Peyer's patch (tissue), 4 donors: ENCODE results near the gene TMPRSS3. TPM values are rescaled to one million over a fixed set of nuclear protein-coding genes. Genes with fewer than 3 reads are reported as not detected.

ENCODE experiments used
- DNase-seq, 3 donors: peaks; one replicate each; pipeline ENCODE4 v3.0.0-alpha.2; 2017 to 2019
- H3K27ac ChIP-seq, 4 donors: fragments of 200-600 bp; sonication (generic); one replicate each; pipeline ENCODE4 v1.5.1; 2016 to 2019
- H3K27me3 ChIP-seq, 2 donors: fragments of 200-600 bp; sonication (generic); one replicate each; pipeline ENCODE4 v1.5.1; 2019
- H3K36me3 ChIP-seq, 3 donors: fragments of 200-600 bp; sonication (generic); one replicate each; pipeline ENCODE4 v1.5.1; 2016 to 2019
- H3K4me1 ChIP-seq, 4 donors: fragments of 200-600 bp; sonication (generic); one replicate each; pipeline ENCODE4 v1.5.1; 2016 to 2019
- H3K4me3 ChIP-seq, 4 donors: fragments of 200-600 bp; sonication (generic); 1 replicate in 3 of 4; 2 replicates in 1 of 4; pipeline ENCODE4 v1.5.1; 2016 to 2019; ENCODE audit warnings: mild to moderate bottlenecking in 1 of 4
- H3K9me3 ChIP-seq, 4 donors: fragments of 200-600 bp; sonication (generic); one replicate each; pipeline ENCODE4 v1.5.1; 2016 to 2019; ENCODE audit warnings: mild to moderate bottlenecking in 1 of 4
- POLR2A ChIP-seq, 2 donors: fragments of 450-650 bp; IDR thresholded peaks; one replicate each; pipeline ENCODE4 v1.5.1; 2017; ENCODE audit warnings: antibody characterized with exemption in 2 of 2, mild to moderate bottlenecking in 2 of 2, moderate library complexity in 2 of 2
- total RNA-seq, 4 donors: library from RNA; depleted of rRNA; stranded (reverse); fragments of >200 nt; gene quantifications; one replicate each; pipeline ENCODE4 v1.1.0, GENCODE V29; 2016
- TF ChIP-seq, protein P1 (sequence below), 6 experiments: fragments of 450-650 bp in 4 of 6; fragments of 200-600 bp in 2 of 6; sonication (generic) in 1 of 6; IDR thresholded peaks; one replicate each; pipeline ENCODE4 v1.5.1; 2017 to 2019; ENCODE audit warnings: antibody characterized with exemption in 6 of 6, mild to moderate bottlenecking in 3 of 6, moderate library complexity in 1 of 6

TMPRSS3 gene
- total RNA-seq, 4 donors from 2014 or later: 0.54 to 2.5 TPM; not detected in 2

DNA sequence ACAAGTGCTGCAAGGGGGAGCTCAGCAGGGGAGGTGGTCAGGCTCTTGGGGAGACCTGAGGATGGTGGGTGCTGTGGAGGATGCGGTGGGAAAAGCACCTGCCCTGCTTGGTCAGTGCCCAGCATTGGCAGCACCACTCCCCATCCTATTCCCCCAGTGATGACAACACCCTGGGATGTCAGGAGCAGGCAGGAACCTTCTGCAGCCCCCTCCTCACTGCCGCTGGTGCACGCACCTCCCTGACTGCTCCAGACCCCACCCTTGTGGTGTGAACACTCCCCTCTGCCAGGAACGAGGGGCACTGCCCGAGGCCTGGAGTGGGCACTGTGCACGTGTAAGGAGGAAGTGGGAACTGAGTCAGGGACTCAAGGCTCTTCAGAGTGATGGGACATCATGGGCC, 12.5 kb downstream of the TMPRSS3 start:
- Histone ChIP-seq H3K4me3 (no peak overlapping the region), H3K36me3 (no peaks in the 10 kb centered on the region), H3K27ac (peak overlapping the region in 1 of 4 donors; percentile 77), H3K27me3 (no peaks in the 10 kb centered on the region), H3K4me1 (peaks cover 0 to 16% (median 4%) of the 10 kb centered on the region in 4 donors), H3K9me3 (peaks cover 0 to 4% (median 0%) of the 10 kb centered on the region in 4 donors)
- DNase-seq: peak in 1 of 3 donors; percentile 47
- TF ChIP-seq, protein P1, sequence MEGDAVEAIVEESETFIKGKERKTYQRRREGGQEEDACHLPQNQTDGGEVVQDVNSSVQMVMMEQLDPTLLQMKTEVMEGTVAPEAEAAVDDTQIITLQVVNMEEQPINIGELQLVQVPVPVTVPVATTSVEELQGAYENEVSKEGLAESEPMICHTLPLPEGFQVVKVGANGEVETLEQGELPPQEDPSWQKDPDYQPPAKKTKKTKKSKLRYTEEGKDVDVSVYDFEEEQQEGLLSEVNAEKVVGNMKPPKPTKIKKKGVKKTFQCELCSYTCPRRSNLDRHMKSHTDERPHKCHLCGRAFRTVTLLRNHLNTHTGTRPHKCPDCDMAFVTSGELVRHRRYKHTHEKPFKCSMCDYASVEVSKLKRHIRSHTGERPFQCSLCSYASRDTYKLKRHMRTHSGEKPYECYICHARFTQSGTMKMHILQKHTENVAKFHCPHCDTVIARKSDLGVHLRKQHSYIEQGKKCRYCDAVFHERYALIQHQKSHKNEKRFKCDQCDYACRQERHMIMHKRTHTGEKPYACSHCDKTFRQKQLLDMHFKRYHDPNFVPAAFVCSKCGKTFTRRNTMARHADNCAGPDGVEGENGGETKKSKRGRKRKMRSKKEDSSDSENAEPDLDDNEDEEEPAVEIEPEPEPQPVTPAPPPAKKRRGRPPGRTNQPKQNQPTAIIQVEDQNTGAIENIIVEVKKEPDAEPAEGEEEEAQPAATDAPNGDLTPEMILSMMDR (IDR thresholded peaks at IDR 0.05): no peak
- TF ChIP-seq POLR2A (IDR thresholded peaks at IDR 0.05): no peak

DNA sequence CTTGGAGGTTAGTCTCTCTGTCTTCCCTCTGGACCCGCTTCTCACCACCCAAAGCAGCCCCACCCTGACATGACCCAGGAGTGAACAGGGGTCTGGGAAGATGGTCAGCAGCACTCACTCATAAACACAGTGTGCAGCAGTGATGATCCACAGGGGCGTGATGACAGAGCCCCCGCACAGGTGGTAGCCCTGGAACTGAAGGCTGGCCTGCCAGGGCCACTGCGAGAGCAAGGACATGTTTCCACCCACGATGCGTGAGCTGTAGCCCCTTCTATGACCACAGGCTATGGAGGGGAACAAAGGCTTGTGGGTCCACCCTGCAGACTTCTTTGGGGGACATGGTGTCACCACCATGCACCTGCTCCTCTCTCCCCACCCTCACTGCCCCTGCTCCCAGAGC, 12.9 kb downstream of the TMPRSS3 start:
- no peak overlapping the region for H3K27ac ChIP-seq
- TF ChIP-seq, protein P1 (IDR thresholded peaks at IDR 0.05): no peak
- no peak for TF ChIP-seq POLR2A (IDR thresholded peaks at IDR 0.05)
- no peaks in the 10 kb centered on the region for H3K27me3 ChIP-seq

DNA sequence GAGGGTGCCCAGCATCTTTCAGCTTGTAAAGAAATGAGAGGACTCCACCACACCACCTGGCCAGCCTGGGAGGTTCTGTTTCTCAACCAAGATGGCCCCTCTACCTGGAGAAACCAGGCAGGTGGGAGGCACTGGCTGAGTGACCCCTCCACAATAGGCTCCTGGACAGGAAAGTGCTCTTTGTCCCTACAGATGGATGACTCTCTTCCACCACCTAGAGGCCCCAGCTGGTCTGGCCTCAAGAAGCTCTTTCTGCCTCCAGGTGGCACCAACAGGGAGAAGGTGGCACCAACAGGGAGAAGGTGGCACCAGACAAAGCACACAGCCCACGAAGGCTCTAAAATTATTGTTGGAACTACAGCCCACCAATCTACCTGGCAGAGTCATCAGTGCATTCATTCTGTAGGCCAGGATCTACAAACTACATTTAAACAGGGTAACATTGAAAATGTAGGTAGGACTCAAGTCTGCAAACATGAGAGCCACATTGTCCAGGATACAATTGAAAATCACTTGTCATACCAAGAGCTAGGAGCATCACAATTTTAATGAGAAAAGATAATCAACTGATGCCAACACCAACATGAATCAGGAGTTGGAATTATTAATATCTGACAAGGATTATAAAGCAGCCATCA, 14.4 kb downstream of the TMPRSS3 start:
- no peak overlapping the region for H3K4me3 ChIP-seq
- peaks cover 0 to 4% (median 0%) of the 10 kb centered on the region in 4 donors for H3K9me3 ChIP-seq
- DNase-seq: peak in 2 of 3 donors; percentile 75 to 78
- H3K27me3 ChIP-seq: no peaks in the 10 kb centered on the region
- H3K36me3 ChIP-seq: no peaks in the 10 kb centered on the region
- no peak for TF ChIP-seq POLR2A (IDR thresholded peaks at IDR 0.05)
- TF ChIP-seq, protein P1 (IDR thresholded peaks at IDR 0.05): peak in 5 of 6 experiments; percentile 30 to 99 (median 85)
- peaks cover 0 to 15% (median 4%) of the 10 kb centered on the region in 4 donors for H3K4me1 ChIP-seq
- no peak overlapping the region for H3K27ac ChIP-seq

More for the DNA sequence above, 12.9 kb downstream of the TMPRSS3 start:
- peaks cover 0 to 4% (median 0%) of the 10 kb centered on the region in 4 donors for H3K9me3 ChIP-seq
- H3K36me3 ChIP-seq: no peaks in the 10 kb centered on the region
- no peak overlapping the region for H3K4me3 ChIP-seq
- H3K4me1 ChIP-seq: peaks cover 0 to 16% (median 4%) of the 10 kb centered on the region in 4 donors
- no peak for DNase-seq

DNA sequence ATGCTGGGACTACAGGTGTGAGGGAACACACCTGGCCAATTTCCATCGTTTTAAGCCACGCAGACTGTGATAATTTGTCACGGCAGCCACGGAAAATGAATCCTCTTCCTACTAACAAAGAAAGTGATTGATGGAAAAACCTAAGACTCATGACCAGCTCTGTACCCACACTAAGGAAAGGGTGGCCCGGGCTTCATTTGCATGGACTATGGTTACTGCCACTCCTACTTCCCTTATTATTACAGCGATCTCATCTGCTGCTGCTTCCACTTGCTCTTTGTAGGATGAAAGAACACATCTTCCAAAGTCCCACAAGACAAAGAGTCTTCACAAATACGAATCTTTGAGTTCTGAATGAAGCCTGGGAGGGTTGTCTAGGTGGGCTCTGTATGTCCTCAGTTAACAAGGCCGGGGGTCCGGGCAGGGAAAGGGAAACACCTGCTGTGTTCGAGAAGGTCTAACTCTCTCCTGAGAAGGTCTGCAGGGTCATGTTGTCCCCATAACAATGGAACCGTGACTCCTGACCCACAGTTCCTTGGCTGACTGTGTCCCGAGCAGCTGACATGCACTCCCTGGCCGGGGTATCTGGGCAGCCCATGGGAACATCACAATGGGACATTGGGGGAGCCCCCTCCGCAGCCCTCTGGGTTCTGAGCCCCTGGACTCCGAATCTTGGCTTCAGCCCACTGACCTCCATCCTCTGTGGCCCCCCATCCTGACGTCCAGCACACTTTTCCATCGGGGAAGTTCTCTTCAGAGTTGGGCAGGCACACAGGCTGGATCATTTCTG, 16.2 kb downstream of the TMPRSS3 start:
- no peaks in the 10 kb centered on the region for H3K27me3 ChIP-seq
- no peak overlapping the region for H3K27ac ChIP-seq
- TF ChIP-seq, protein P1 (IDR thresholded peaks at IDR 0.05): no peak
- TF ChIP-seq POLR2A (IDR thresholded peaks at IDR 0.05): no peak
- peak; percentile 40 to 51 (median 49) for DNase-seq
- no peaks in the 10 kb centered on the region for H3K36me3 ChIP-seq
- peaks cover 0 to 8% (median 3%) of the 10 kb centered on the region in 4 donors for H3K4me1 ChIP-seq
- no peak overlapping the region for H3K4me3 ChIP-seq
- H3K9me3 ChIP-seq: peaks cover 0 to 4% (median 0%) of the 10 kb centered on the region in 4 donors

DNA sequence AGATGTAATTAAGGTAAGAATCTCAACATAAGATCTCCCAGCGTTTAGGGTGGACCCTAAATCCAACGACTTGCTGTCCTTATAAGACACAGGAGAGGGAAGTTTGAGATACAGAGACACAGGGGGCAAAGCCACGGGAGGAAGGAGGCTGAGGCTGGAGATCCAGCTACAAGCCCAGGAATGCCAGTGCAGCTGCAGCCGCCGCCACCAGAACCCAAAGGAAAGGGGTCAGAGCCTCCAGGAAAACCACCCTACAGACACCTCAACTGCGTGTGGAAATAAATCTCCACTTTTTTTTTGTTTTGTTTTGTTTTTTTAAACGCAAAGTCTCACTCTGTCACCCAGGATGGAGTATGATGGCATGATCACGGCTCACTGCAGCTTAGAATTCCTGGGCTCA, 17.4 kb downstream of the TMPRSS3 start:
- Histone ChIP-seq H3K4me1 (peaks cover 0 to 8% (median 0%) of the 10 kb centered on the region in 4 donors), H3K36me3 (no peaks in the 10 kb centered on the region), H3K9me3 (peaks cover 0 to 4% (median 0%) of the 10 kb centered on the region in 4 donors), H3K4me3 (no peak overlapping the region), H3K27me3 (no peaks in the 10 kb centered on the region), H3K27ac (no peak overlapping the region)
- peak in 1 of 3 donors; percentile 4 for DNase-seq
- TF ChIP-seq POLR2A (IDR thresholded peaks at IDR 0.05): no peak
- TF ChIP-seq, protein P1 (IDR thresholded peaks at IDR 0.05): no peak
